H9 (cell line): Measurements from ENCODE around the gene SLCO3A1. TPM values are rescaled to one million over a fixed set of nuclear protein-coding genes. Genes with fewer than 3 reads are reported as not detected.

Experiments used
- DNase-seq: peaks from one replicate; pipeline ENCODE4 v3.0.0-alpha.2; 2017
- H2AFZ ChIP-seq: one replicate; pipeline ENCODE4 v1.6.1; 2013; ENCODE audit warnings: mild to moderate bottlenecking, low read length, control low read depth, moderate library complexity
- H2AK5ac ChIP-seq: 2 replicates; pipeline ENCODE4 v1.6.1; 2013; ENCODE audit warnings: low read length, control low read depth, mixed read lengths; ENCODE audit not compliant: insufficient read length
- H2BK120ac ChIP-seq: one replicate; pipeline ENCODE4 v1.6.1; 2013; ENCODE audit warnings: low read depth, mild to moderate bottlenecking, low read length, control low read depth, inconsistent platforms; ENCODE audit not compliant: poor library complexity, severe bottlenecking
- H2BK12ac ChIP-seq: 2 replicates; pipeline ENCODE4 v1.6.1; 2013; ENCODE audit warnings: low read length, control low read depth, mixed read lengths, low read depth; ENCODE audit not compliant: insufficient read length
- H2BK15ac ChIP-seq: 2 replicates; pipeline ENCODE4 v1.6.1; 2013; ENCODE audit warnings: low read depth, low read length, control low read depth
- H2BK20ac ChIP-seq: one replicate; pipeline ENCODE4 v1.6.1; 2013; ENCODE audit warnings: low read depth, mild to moderate bottlenecking, low read length, control low read depth, inconsistent platforms; ENCODE audit not compliant: poor library complexity, severe bottlenecking
- H2BK5ac ChIP-seq: 2 replicates; pipeline ENCODE4 v1.6.1; 2013; ENCODE audit warnings: low read length, control low read depth, mixed read lengths; ENCODE audit not compliant: insufficient read length
- H3K14ac ChIP-seq: 2 replicates; pipeline ENCODE4 v1.6.1; 2013; ENCODE audit warnings: low read length, control low read depth; ENCODE audit not compliant: insufficient read depth
- H3K18ac ChIP-seq: 2 replicates; pipeline ENCODE4 v1.6.1; 2013; ENCODE audit warnings: low read depth, mild to moderate bottlenecking, mixed read lengths, low read length, control low read depth; ENCODE audit not compliant: insufficient read length
- H3K23ac ChIP-seq: 2 replicates; pipeline ENCODE4 v1.6.1; 2013; ENCODE audit warnings: low read length, control low read depth, mixed read lengths, low read depth; ENCODE audit not compliant: insufficient read length
- H3K23me2 ChIP-seq: 2 replicates; pipeline ENCODE4 v1.6.1; 2013; ENCODE audit warnings: low read depth, mild to moderate bottlenecking, mixed read lengths, low read length, control low read depth; ENCODE audit not compliant: insufficient read length, poor library complexity, severe bottlenecking
- H3K27ac ChIP-seq: 2 replicates; pipeline ENCODE4 v1.5.1; 2013; ENCODE audit warnings: low read length, control low read depth, mixed read lengths, low read depth; ENCODE audit not compliant: insufficient read length
- H3K27me3 ChIP-seq: 2 replicates; pipeline ENCODE4 v1.6.1; 2013; ENCODE audit warnings: low read length, control low read depth, inconsistent platforms; ENCODE audit not compliant: insufficient read depth
- H3K4ac ChIP-seq: 2 replicates; pipeline ENCODE4 v1.6.1; 2013; ENCODE audit warnings: low read depth, mild to moderate bottlenecking, control low read depth, inconsistent platforms, low read length, moderate library complexity
- H3K4me1 ChIP-seq: 2 replicates; pipeline ENCODE4 v1.6.1; 2013; ENCODE audit warnings: low read length, control low read depth, inconsistent platforms; ENCODE audit not compliant: insufficient read depth
- H3K4me2 ChIP-seq: 2 replicates; pipeline ENCODE4 v1.6.1; 2013; ENCODE audit warnings: low read length, control low read depth, mixed read lengths; ENCODE audit not compliant: insufficient read length, insufficient read depth
- H3K56ac ChIP-seq: 2 replicates; pipeline ENCODE4 v1.6.1; 2013; ENCODE audit warnings: low read depth, mild to moderate bottlenecking, mixed read lengths, low read length, control low read depth; ENCODE audit not compliant: insufficient read length
- H3K79me1 ChIP-seq: 2 replicates; pipeline ENCODE4 v1.6.1; 2013; ENCODE audit warnings: low read depth, mild to moderate bottlenecking, moderate library complexity, low read length, control low read depth, inconsistent platforms; ENCODE audit not compliant: insufficient read depth, poor library complexity, severe bottlenecking
- H3K79me2 ChIP-seq: 2 replicates; pipeline ENCODE4 v1.6.1; 2013; ENCODE audit warnings: low read length, control low read depth, inconsistent platforms; ENCODE audit not compliant: insufficient read depth
- H3K9ac ChIP-seq: 2 replicates; pipeline ENCODE4 v1.6.1; 2013; ENCODE audit warnings: low read length, control low read depth, mixed read lengths; ENCODE audit not compliant: insufficient read length; ENCODE audit errors: extremely low read depth
- H3K9me3 ChIP-seq: one replicate; pipeline ENCODE4 v1.6.1; 2013; ENCODE audit warnings: low read depth, low read length, inconsistent platforms; ENCODE audit not compliant: control insufficient read depth
- H3T11ph ChIP-seq: one replicate; pipeline ENCODE4 v1.6.1; 2013; ENCODE audit warnings: mild to moderate bottlenecking, low read length, control low read depth, inconsistent platforms
- H4K20me1 ChIP-seq: one replicate; pipeline ENCODE4 v1.6.1; 2013; ENCODE audit not compliant: control insufficient read depth, insufficient read length, insufficient read depth
- H4K5ac ChIP-seq: 2 replicates; pipeline ENCODE4 v1.6.1; 2013; ENCODE audit warnings: low read depth, mild to moderate bottlenecking, mixed read lengths, low read length, control low read depth; ENCODE audit not compliant: insufficient read length
- H4K8ac ChIP-seq: replicated peaks from 2 replicates; pipeline ENCODE4 v1.6.1; 2013; ENCODE audit warnings: low read length, control low read depth, mixed read lengths, low read depth; ENCODE audit not compliant: insufficient read length
- H4K91ac ChIP-seq: 2 replicates; pipeline ENCODE4 v1.6.1; 2013; ENCODE audit warnings: low read depth, mild to moderate bottlenecking, moderate library complexity, mixed read lengths, low read length, control low read depth; ENCODE audit not compliant: insufficient read length
- H3K27ac Mint-ChIP-seq, 3 experiments: 2 replicates in 2 of 3; 3 replicates in 1 of 3; pipeline ENCODE4 v1.8.0; 2020 to 2021; ENCODE audit warnings: mixed read lengths in 3 of 3, mild to moderate bottlenecking in 1 of 3, moderate library complexity in 1 of 3
- H3K27me3 Mint-ChIP-seq: 2 replicates; pipeline ENCODE4 v1.8.0; 2021; ENCODE audit warnings: low read depth, mild to moderate bottlenecking, moderate library complexity, mixed read lengths
- H3K36me3 Mint-ChIP-seq, 3 experiments: 2 replicates in 2 of 3; 3 replicates in 1 of 3; pipeline ENCODE4 v1.8.0; 2020 to 2021; ENCODE audit warnings: low read depth in 3 of 3, mixed read lengths in 3 of 3; ENCODE audit not compliant: insufficient read depth in 1 of 3
- H3K4me1 Mint-ChIP-seq, 2 experiments: 2 replicates each; pipeline ENCODE4 v1.8.0; 2020; ENCODE audit warnings: mixed read lengths in 2 of 2
- H3K4me3 Mint-ChIP-seq, 2 experiments: 2 replicates in 1 of 2; 3 replicates in 1 of 2; pipeline ENCODE4 v1.8.0; 2020 to 2021; ENCODE audit warnings: mild to moderate bottlenecking in 2 of 2, mixed read lengths in 2 of 2, moderate library complexity in 1 of 2
- H3K9me3 Mint-ChIP-seq, 2 experiments: 2 replicates in 1 of 2; 3 replicates in 1 of 2; pipeline ENCODE4 v1.8.0; 2020; ENCODE audit warnings: mild to moderate bottlenecking in 2 of 2, mixed read lengths in 2 of 2, moderate library complexity in 1 of 2
- CTCF ChIP-seq: fragments of 200-600 bp; sonication (generic); conservative IDR thresholded peaks from 3 replicates; pipeline ENCODE4 v1.8.0; 2021; ENCODE audit warnings: antibody characterized with exemption, mild to moderate bottlenecking
- WGBS: extraction: QIAGEN DNeasy Blood & Tissue Kit; methylation state at CpG from one replicate; pipeline ENCODE4 v1.1.7; 2013; ENCODE audit warnings: missing lambda C conversion rate, low lambda C conversion rate, mixed read lengths; ENCODE audit not compliant: insufficient read length; ENCODE audit errors: extremely low coverage; 5-methylcytosine and 5-hydroxymethylcytosine counted together
- total RNA-seq: library from RNA; stranded (reverse); gene quantifications from 2 replicates; pipeline ENCODE4 v1.2.1, GENCODE V29; 2021

The SLCO3A1 gene
- total RNA-seq, 1 experiment from 2014 or later = 9.4 TPM

- Mint-ChIP-seq H3K27me3 (no peaks in the 10 kb centered on the region), H3K36me3 (peaks cover 0 to 6% (median 2%) of the 10 kb centered on the region in 3 experiments; a peak in 1 of 7 replicates)
Observed at GRCh38 chr15:91898843-91899242, 45.3 kb downstream of the SLCO3A1 start.

More at GRCh38 chr15:91898843-91899242, 45.3 kb downstream of the SLCO3A1 start:
- no peak overlapping the region for H3K14ac ChIP-seq
- H3K23me2 ChIP-seq = no peaks in the 10 kb centered on the region
- H2BK12ac ChIP-seq = no peak overlapping the region
- H2BK120ac ChIP-seq = no peak overlapping the region
- no peak overlapping the region for H3K18ac ChIP-seq
- peaks cover 6% of the 10 kb centered on the region; the same call in 1 of the 2 replicates for H3K4me1 ChIP-seq
- H2BK5ac ChIP-seq = no peak overlapping the region
- H3K4me2 ChIP-seq = no peak overlapping the region
- no peak for DNase-seq
- H4K5ac ChIP-seq = no peak overlapping the region
- no peak overlapping the region for H2BK20ac ChIP-seq
- no peak overlapping the region for H2AFZ ChIP-seq
- no peaks in the 10 kb centered on the region for H3K79me2 ChIP-seq
- Mint-ChIP-seq H3K4me1 (peaks cover 37 to 41% of the 10 kb centered on the region in 2 experiments), H3K9me3 (peaks cover 0 to 5% of the 10 kb centered on the region in 2 experiments; a peak in 2 of 5 replicates), H3K4me3 (no peak overlapping the region), H3K27ac (no peak overlapping the region)
- TF ChIP-seq CTCF = no peak
- H4K91ac ChIP-seq = no peak overlapping the region
- H3K79me1 ChIP-seq = no peaks in the 10 kb centered on the region
- no peaks in the 10 kb centered on the region for H4K20me1 ChIP-seq
- no peak overlapping the region for H3K9ac ChIP-seq
- no peak overlapping the region for H3K4ac ChIP-seq
- no peak overlapping the region for H2BK15ac ChIP-seq
- no peak overlapping the region for H3K27ac ChIP-seq
- no CpG with 5 or more reads among the region's 3 CpGs for WGBS
- H4K8ac ChIP-seq = no peak overlapping the region
- no peak overlapping the region for H2AK5ac ChIP-seq
- H3K56ac ChIP-seq = no peak overlapping the region
- H3K9me3 ChIP-seq = no peaks in the 10 kb centered on the region
- H3T11ph ChIP-seq = no peak overlapping the region
- no peak overlapping the region for H3K23ac ChIP-seq
- H3K27me3 ChIP-seq = no peaks in the 10 kb centered on the region
